ENCODE data around the gene RNF217.

The RNF217 gene

DNA sequence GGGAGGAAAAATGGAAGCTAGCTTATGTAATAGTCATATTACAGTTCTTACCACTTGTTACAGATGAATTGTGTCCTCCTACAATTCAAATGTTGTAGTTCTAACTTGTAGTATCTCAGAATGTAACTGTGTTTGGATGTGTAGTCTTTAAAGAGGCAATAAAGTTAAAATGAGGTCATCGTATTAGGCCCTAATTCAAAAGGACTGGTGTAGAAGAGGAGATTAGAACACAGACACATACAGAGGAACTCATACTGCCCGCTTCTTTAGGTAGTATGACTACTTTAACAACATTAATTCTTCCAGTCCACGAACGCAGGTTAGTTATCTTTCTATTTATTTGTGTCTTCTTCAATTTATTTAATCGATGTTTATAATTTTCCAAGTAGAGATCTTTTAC, 144.8 kb downstream of the RNF217 start:
- TF ChIP-seq, protein P1, sequence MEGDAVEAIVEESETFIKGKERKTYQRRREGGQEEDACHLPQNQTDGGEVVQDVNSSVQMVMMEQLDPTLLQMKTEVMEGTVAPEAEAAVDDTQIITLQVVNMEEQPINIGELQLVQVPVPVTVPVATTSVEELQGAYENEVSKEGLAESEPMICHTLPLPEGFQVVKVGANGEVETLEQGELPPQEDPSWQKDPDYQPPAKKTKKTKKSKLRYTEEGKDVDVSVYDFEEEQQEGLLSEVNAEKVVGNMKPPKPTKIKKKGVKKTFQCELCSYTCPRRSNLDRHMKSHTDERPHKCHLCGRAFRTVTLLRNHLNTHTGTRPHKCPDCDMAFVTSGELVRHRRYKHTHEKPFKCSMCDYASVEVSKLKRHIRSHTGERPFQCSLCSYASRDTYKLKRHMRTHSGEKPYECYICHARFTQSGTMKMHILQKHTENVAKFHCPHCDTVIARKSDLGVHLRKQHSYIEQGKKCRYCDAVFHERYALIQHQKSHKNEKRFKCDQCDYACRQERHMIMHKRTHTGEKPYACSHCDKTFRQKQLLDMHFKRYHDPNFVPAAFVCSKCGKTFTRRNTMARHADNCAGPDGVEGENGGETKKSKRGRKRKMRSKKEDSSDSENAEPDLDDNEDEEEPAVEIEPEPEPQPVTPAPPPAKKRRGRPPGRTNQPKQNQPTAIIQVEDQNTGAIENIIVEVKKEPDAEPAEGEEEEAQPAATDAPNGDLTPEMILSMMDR (IDR thresholded peaks at IDR 0.05), result no peak

DNA sequence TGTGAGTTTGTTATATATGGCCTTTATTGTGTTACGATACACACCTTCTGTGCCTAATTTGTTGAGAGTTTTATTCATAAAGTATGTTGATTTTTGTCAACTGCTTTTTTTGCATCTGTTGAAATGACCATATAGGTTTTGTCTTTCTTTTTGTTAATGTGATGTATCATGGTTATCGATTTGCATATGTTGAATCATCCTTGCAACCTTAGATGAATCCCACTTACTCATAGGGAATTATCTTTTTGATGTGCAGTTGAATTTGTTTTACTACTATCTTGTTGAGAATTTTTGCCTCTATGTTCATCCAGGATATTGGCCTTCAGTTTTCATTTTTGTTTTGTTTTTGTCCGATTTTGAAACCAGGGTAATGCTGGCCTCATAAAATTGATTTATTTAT, 145.7 kb downstream of the RNF217 start:
- TF ChIP-seq, protein P1 (IDR thresholded peaks at IDR 0.05), result no peak

DNA sequence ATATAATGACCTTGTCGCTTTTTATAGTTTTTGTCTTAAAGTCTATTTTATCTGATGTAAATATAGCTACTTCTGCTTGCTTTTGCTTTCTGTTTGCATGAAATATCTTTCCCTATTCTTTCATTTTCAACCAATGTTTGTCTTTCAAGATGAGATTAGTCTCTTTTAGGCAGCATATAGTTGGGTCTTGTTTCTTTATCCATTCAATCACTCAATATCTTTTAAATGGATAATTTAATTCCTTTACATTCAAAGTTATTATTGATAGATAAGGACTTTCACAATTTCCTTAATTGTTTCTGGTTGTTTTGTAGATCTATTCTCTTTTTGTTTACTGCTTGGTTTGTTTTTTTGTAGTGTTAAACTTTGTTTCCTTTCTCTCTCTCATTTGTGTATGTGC, 147.8 kb downstream of the RNF217 start:
- TF ChIP-seq, protein P1 (IDR thresholded peaks at IDR 0.05), result no peak

DNA sequence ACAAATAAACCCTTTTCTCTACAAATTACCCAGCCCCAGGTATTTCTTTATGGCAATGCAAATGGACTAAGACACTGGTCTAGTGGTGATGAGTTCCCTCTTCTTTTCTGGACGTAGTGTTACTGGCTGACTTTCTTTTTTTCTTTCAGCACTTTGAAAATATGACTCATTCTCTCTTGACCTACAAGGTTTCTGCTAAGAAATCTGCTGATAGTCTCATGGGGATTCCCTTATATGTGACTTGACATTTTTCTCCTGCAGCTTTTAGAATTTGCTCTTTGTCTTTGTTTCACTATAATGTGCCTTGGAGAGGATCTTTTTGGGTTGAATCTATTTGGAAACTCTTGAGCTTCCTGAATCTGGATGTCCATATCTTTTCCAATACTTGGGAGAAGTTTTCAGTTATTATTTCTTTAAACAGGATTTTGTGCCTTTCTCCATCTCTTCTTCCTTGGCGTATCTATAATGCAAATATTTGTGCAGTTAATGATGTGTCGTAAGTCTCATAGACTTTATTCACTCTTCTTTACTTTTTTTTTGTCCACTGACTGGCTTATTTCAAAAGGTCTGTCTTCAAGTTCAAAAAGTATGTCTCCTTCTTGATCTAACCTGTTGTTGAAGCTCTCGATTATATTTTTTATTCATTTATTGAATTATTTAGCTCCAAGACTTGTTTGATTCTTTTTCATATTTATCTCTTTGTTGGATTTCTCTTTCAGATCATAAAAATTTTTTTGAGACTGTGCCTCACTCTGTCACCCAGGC, 149.2 kb downstream of the RNF217 start:
- TF ChIP-seq, protein P1 (IDR thresholded peaks at IDR 0.05), result no peak

DNA sequence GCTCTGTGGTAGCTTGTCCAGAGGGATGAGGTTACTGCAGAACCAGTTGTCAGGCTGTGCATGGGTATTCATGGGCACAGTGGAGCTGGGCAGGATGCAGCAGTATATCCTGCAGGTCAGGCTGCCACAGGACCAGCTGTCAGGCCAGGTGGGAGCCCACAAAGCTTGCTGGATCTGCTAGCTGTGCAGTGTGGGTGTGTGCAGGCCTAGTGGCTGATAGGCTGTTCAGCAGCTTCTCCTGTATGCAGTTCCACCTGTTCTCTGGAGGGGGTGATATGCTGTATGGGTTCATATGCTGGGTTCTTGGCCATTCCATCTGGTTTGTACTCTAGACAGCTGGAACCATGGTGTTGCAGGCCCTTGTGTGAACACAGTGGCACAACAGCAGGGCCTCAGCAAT, 150.7 kb downstream of the RNF217 start:
- TF ChIP-seq, protein P1 (IDR thresholded peaks at IDR 0.05), result no peak

DNA sequence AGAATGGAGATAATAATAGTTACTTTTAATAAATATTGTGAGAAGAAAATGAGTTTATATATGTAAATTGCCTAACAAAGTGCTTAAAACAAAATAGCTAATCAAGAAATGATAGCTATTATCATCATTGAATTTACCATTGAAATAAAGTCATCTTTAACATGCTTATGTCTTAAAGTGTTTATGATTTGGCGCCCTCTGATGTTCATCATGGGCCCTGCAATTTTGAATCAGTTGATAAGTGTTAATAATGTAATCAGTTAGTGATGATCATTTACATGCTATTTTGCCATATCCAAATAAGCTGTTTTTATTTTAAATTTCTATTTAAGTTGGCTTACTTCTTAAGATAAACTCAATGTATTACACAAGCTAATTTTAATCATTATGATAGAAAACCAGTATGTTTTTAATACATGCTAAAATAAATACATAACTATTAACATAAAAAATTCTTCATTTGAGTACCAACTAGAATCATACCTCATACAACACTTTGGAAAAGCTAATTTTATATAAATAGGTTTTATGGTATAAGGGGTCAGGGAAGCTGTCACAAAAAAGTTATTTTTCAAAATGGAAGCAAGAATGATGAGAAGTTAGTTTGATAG, 152.1 kb downstream of the RNF217 start:
- TF ChIP-seq, protein P1 (IDR thresholded peaks at IDR 0.05), result peak; percentile 94

DNA sequence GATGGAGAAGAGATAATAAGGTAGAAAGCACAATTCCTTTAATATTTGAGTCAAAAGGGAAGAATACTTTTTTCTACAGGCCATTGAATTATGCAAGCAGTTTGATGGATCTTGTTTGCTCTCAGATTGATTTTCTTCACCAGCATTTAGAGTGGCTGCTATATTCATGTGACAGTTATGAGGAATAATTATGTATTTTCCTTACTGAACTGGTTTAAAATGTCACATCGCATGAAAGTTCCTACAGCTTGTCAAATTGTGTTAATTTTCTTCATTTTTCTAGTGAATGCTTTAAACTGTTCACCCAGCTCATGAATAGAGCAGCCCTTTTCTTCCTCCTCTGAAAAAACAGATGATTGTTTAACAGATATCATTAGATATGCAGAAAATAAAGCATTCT, 153.9 kb downstream of the RNF217 start:
- TF ChIP-seq, protein P1 (IDR thresholded peaks at IDR 0.05), result no peak

All from LNCAP (cell line).